MCF 10A (cell line): ENCODE measurements around the gene FMNL1. TPM values are rescaled to one million over a fixed set of nuclear protein-coding genes. Genes with fewer than 3 reads are reported as not detected.
A peak's percentile ranks its signal among the peaks of the same experiment; 100 is the strongest.

Experiments used
- BruUV-seq: library from RNA; stranded (reverse); fragments of 400-500 nt; replicated peaks from 2 replicates; lab custom pipeline; 2021; lab: Mats Ljungman, UMichigan
- CTCF ChIA-PET: fragments of 300-600 bp; sonication (Branson Sonifier 250); formaldehyde crosslinking; extraction: SDS; loops from one replicate; lab custom pipeline; 2021; ENCODE audit warnings: antibody characterized with exemption, inconsistent platforms; lab: Yijun Ruan, JAX
- POLR2A ChIA-PET: fragments of 300-600, 350-650 bp; sonication (Branson Sonifier 250); formaldehyde crosslinking; extraction: SDS; loops from one replicate; lab custom pipeline; 2020; ENCODE audit warnings: antibody characterized with exemption, inconsistent platforms; lab: Yijun Ruan, JAX
- DNase-seq: peaks from one replicate; pipeline ENCODE4 v3.0.0-alpha.2; 2018; ENCODE audit not compliant: unreplicated experiment
- H3K27ac Mint-ChIP-seq: one replicate; pipeline ENCODE4 v1.8.0; 2022; ENCODE audit warnings: mild to moderate bottlenecking, low read depth, mixed read lengths; ENCODE audit not compliant: unreplicated experiment
- H3K27me3 Mint-ChIP-seq: one replicate; pipeline ENCODE4 v1.8.0; 2022; ENCODE audit warnings: mixed read lengths; ENCODE audit not compliant: insufficient read depth, unreplicated experiment
- H3K36me3 Mint-ChIP-seq: one replicate; pipeline ENCODE4 v1.8.0; 2022; ENCODE audit warnings: mild to moderate bottlenecking, moderate library complexity, mixed read lengths; ENCODE audit not compliant: insufficient read depth, unreplicated experiment
- H3K4me1 Mint-ChIP-seq: one replicate; pipeline ENCODE4 v1.8.0; 2022; ENCODE audit warnings: mixed read lengths; ENCODE audit not compliant: insufficient read depth, unreplicated experiment
- H3K4me3 Mint-ChIP-seq: one replicate; pipeline ENCODE4 v1.8.0; 2022; ENCODE audit warnings: mild to moderate bottlenecking, moderate library complexity, mixed read lengths; ENCODE audit not compliant: unreplicated experiment
- H3K9me3 Mint-ChIP-seq: one replicate; pipeline ENCODE4 v1.8.0; 2022; ENCODE audit warnings: mixed read lengths; ENCODE audit not compliant: unreplicated experiment
- CTCF ChIP-seq: fragments of 200-600 bp; IDR thresholded peaks from one replicate; pipeline ENCODE4 v1.8.0; 2022; ENCODE audit warnings: antibody characterized with exemption, mild to moderate bottlenecking; ENCODE audit not compliant: unreplicated experiment
- intact Hi-C: fragments of 100-400 bp; cut with micrococcal nuclease; formaldehyde crosslinking; loops from 2 replicates; pipeline ENCODE4 v1.14.1; 2022
- total RNA-seq: library from RNA; stranded (reverse); gene quantifications from 2 replicates; pipeline ENCODE4 v1.2.3, GENCODE V29; 2022

The FMNL1 gene
- total RNA-seq, 1 experiment from 2014 or later, result 28.1 TPM

GRCh38 chr17:45227101-45227925 is 5.6 kb downstream of the FMNL1 start:
- peak; percentile 39 for DNase-seq
- no peak for TF ChIP-seq CTCF
- Mint-ChIP-seq H3K27me3 (no peaks in the 10 kb centered on the region), H3K27ac (peak overlapping the region; percentile 91), H3K4me1 (peaks cover 65% of the 10 kb centered on the region), H3K4me3 (no peak overlapping the region), H3K36me3 (peaks cover 6% of the 10 kb centered on the region), H3K9me3 (no peaks in the 10 kb centered on the region)
- ChIA-PET POLR2A (interaction anchor here (0.7 to 2.6 kb wide), 4 partner anchors 20 to 198 kb away, joined by 3 to 14 read pairs (median 4); partner anchors contain the start of gene HEXIM1), CTCF (interaction anchor here (0.5 to 2.2 kb wide), 7 partner anchors 8 to 93 kb away, joined by 3 to 12 read pairs (median 3); partner anchors contain the start of genes ACBD4 and MAP3K14)
- no TSS peak for BruUV-seq
- intact Hi-C loops, result no loop called here

GRCh38 chr17:45227926-45228762 is 6.5 kb downstream of the FMNL1 start:
- CTCF ChIA-PET, result interaction anchor here (0.5 to 2.2 kb wide), 8 partner anchors 9 to 93 kb away, joined by 3 to 12 read pairs (median 4); partner anchors contain the start of genes ACBD4 and MAP3K14
- intact Hi-C loops, result no loop called here
- BruUV-seq, result TSS peak; percentile 28

GRCh38 chr17:45228763-45229539 is 7.3 kb downstream of the FMNL1 start:
- H3K27ac Mint-ChIP-seq, result peak overlapping the region; percentile 91
- ChIA-PET CTCF (interaction anchor here (0.6 to 2.2 kb wide), 4 partner anchors 10 to 128 kb away, joined by 3 to 12 read pairs (median 8); partner anchors contain the start of gene ACBD4), POLR2A (interaction anchor here (0.5 to 3.5 kb wide), 13 partner anchors 10 to 196 kb away, joined by 3 to 26 read pairs (median 5); partner anchors contain the start of genes HEXIM1, HEXIM2, MAP3K14 and NMT1)
- no peaks in the 10 kb centered on the region for H3K36me3 Mint-ChIP-seq
- no peaks in the 10 kb centered on the region for H3K27me3 Mint-ChIP-seq
- peak; percentile 97 for DNase-seq
- H3K4me3 Mint-ChIP-seq, result peak overlapping the region; percentile 46
- BruUV-seq, result no TSS peak
- H3K4me1 Mint-ChIP-seq, result peaks cover 53% of the 10 kb centered on the region
- no peak for TF ChIP-seq CTCF
- intact Hi-C loops, result no loop called here
- no peaks in the 10 kb centered on the region for H3K9me3 Mint-ChIP-seq

More at GRCh38 chr17:45227926-45228762, 6.5 kb downstream of the FMNL1 start:
- no peaks in the 10 kb centered on the region for H3K9me3 Mint-ChIP-seq
- no peaks in the 10 kb centered on the region for H3K27me3 Mint-ChIP-seq
- no peak for TF ChIP-seq CTCF
- H3K4me1 Mint-ChIP-seq, result peaks cover 62% of the 10 kb centered on the region
- H3K27ac Mint-ChIP-seq, result peak overlapping the region; percentile 91
- POLR2A ChIA-PET, result interaction anchor here (0.5 to 3.5 kb wide), 11 partner anchors 9 to 197 kb away, joined by 3 to 26 read pairs (median 6); partner anchors contain the start of genes HEXIM1, HEXIM2, MAP3K14 and NMT1
- peak; percentile 56 for DNase-seq
- H3K4me3 Mint-ChIP-seq, result peak overlapping the region; percentile 46
- H3K36me3 Mint-ChIP-seq, result peaks cover 6% of the 10 kb centered on the region
